Liver (tissue), 9 donors: ENCODE measurements around the gene HOXD8. TPM values are rescaled to one million over a fixed set of nuclear protein-coding genes. Genes with fewer than 3 reads are reported as not detected.

Experiments
- DNase-seq: peaks from one replicate; pipeline ENCODE4 v3.0.0-alpha.2; 2017; ENCODE audit warnings: low spot score
- H3K27ac ChIP-seq, 2 donors: one replicate each; pipeline ENCODE4 v1.7.0; 2013; ENCODE audit warnings: inconsistent platforms in 2 of 2, low read length in 2 of 2, control low read depth in 1 of 2, low read depth in 1 of 2, mild to moderate bottlenecking in 1 of 2
- H3K27me3 ChIP-seq, 4 donors: one replicate each; pipeline versions ENCODE4 v1.6.1 to v1.7.0; 2013; ENCODE audit warnings: low read length in 3 of 4, inconsistent platforms in 1 of 4, mild to moderate bottlenecking in 1 of 4, moderate library complexity in 1 of 4; ENCODE audit not compliant: control insufficient read depth in 4 of 4, insufficient read depth in 4 of 4
- H3K36me3 ChIP-seq, 4 donors: one replicate each; pipeline versions ENCODE4 v1.6.1 to v1.7.0; 2013; ENCODE audit warnings: low read length in 3 of 4, mild to moderate bottlenecking in 3 of 4, low read depth in 1 of 4, moderate library complexity in 1 of 4; ENCODE audit not compliant: control insufficient read depth in 4 of 4, insufficient read depth in 3 of 4
- H3K4me1 ChIP-seq, 4 donors: one replicate each; pipeline versions ENCODE4 v1.6.1 to v1.7.0; 2013; ENCODE audit warnings: low read length in 3 of 4, mild to moderate bottlenecking in 3 of 4, moderate library complexity in 1 of 4; ENCODE audit not compliant: control insufficient read depth in 4 of 4, insufficient read depth in 4 of 4
- H3K4me3 ChIP-seq, 3 donors: one replicate each; pipeline versions ENCODE4 v1.6.1 to v1.7.0; 2013; ENCODE audit warnings: low read length in 3 of 3, control low read depth in 1 of 3, low read depth in 1 of 3, mild to moderate bottlenecking in 1 of 3
- H3K9ac ChIP-seq, 2 donors: one replicate each; pipeline ENCODE4 v1.7.0; 2013; ENCODE audit warnings: low read length in 2 of 2, mild to moderate bottlenecking in 2 of 2, moderate library complexity in 2 of 2, control low read depth in 1 of 2, low read depth in 1 of 2
- H3K9me3 ChIP-seq, 4 donors: one replicate each; pipeline versions ENCODE4 v1.6.1 to v1.7.0; 2013; ENCODE audit warnings: low read length in 3 of 4; ENCODE audit not compliant: control insufficient read depth in 4 of 4
- EGR1 ChIP-seq, 2 donors: IDR thresholded peaks; 2 replicates each; pipeline ENCODE4 v1.6.1; 2016 to 2018; ENCODE audit warnings: antibody characterized with exemption in 2 of 2, low read depth in 2 of 2
- FOXA1 ChIP-seq: IDR thresholded peaks from 2 replicates; pipeline ENCODE4 v1.6.1; 2016; ENCODE audit warnings: antibody characterized with exemption
- GABPA ChIP-seq, 2 donors: IDR thresholded peaks in 1 of 2; conservative IDR thresholded peaks in 1 of 2; 2 replicates each; pipeline ENCODE4 v1.6.1; 2016; ENCODE audit warnings: antibody characterized with exemption in 2 of 2, mild to moderate bottlenecking in 1 of 2, moderate library complexity in 1 of 2
- HNF4A ChIP-seq, 2 donors: conservative IDR thresholded peaks; 2 replicates each; pipeline ENCODE4 v1.6.1; 2016; ENCODE audit warnings: antibody characterized with exemption in 2 of 2, mild to moderate bottlenecking in 2 of 2
- JUND ChIP-seq, 2 donors: IDR thresholded peaks; 2 replicates each; pipeline ENCODE4 v1.6.1; 2016; ENCODE audit warnings: antibody characterized with exemption in 2 of 2
- NR2F2 ChIP-seq: IDR thresholded peaks from 2 replicates; pipeline ENCODE4 v1.6.1; 2016; ENCODE audit warnings: antibody characterized with exemption
- RAD21 ChIP-seq, 2 donors: IDR thresholded peaks; 2 replicates each; pipeline ENCODE4 v1.6.1; 2016; ENCODE audit warnings: antibody characterized with exemption in 2 of 2, mild to moderate bottlenecking in 2 of 2
- SP1 ChIP-seq: IDR thresholded peaks from 2 replicates; pipeline ENCODE4 v1.6.1; 2018; ENCODE audit warnings: antibody characterized with exemption, mild to moderate bottlenecking
- WGBS: extraction: QIAGEN DNeasy Blood & Tissue Kit; methylation state at CpG from one replicate; pipeline ENCODE4 v1.1.7; 2013; 5-methylcytosine and 5-hydroxymethylcytosine counted together
- polyA plus RNA-seq, 2 donors: library from polyadenylated mRNA; stranded (reverse) in 1 of 2; unstranded in 1 of 2; fragments of 200-250 nt in 1 of 2; fragments of >200 nt in 1 of 2; fragmentation: Nextera tagmentation in 1 of 2; extraction: Ambion mirVana in 1 of 2; gene quantifications; one replicate each; pipeline versions ENCODE4 v1.2.1 to v1.2.3, GENCODE V29; 2013 to 2015
- total RNA-seq, 2 donors: library from RNA; depleted of rRNA; stranded (reverse); fragments of >200 nt; gene quantifications; one replicate each; pipeline ENCODE4 v1.2.3, GENCODE V29; 2014
- TF ChIP-seq, protein P1 (sequence below): IDR thresholded peaks from 2 replicates; pipeline ENCODE4 v1.6.1; 2016; ENCODE audit warnings: antibody characterized with exemption, mild to moderate bottlenecking
- TF ChIP-seq, protein P2 (sequence below): IDR thresholded peaks from 2 replicates; pipeline ENCODE4 v1.6.1; 2016; ENCODE audit warnings: antibody characterized with exemption
- TF ChIP-seq, protein P3 (sequence below): IDR thresholded peaks from 2 replicates; pipeline ENCODE4 v1.6.1; 2016; ENCODE audit warnings: antibody characterized with exemption
- donor health status: healthy.
- donor health status: healthy.
- donor health status: healthy.
- donor health status: healthy.
- donor health status: healthy.

Gene HOXD8
- total and polyA plus RNA-seq, 4 donors = 0.06 to 0.19 (median 0.08) TPM; not detected in 1

DNA sequence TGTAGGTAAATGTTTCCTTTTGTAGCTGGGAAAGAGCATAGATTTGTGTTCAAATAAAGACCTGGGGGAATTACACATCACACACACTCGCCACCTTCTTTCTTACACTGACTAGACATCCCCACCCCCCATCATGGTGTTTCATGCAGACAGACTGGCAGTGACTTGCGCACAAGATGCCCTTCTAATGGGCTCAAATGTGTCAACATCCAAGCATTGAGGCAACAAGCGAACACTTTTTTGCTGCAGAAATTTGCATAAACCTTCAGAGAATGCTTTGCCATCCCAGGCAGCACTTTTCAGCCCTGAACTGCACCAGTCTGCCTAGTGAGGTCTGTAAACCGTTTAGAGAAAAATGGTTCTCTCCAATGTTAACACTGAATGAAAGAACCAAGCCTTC is 4.5 kb downstream of the HOXD8 start:
- Histone ChIP-seq H3K27me3 (peaks cover 10 to 64% (median 24%) of the 10 kb centered on the region in 4 donors), H3K9me3 (peaks cover 0 to 11% (median 0%) of the 10 kb centered on the region in 4 donors), H3K27ac (no peak overlapping the region), H3K4me3 (no peak overlapping the region), H3K36me3 (no peaks in the 10 kb centered on the region), H3K9ac (no peak overlapping the region), H3K4me1 (peaks cover 4 to 22% (median 11%) of the 10 kb centered on the region in 4 donors)
- TF ChIP-seq HNF4A (conservative IDR thresholded peaks at IDR 0.05) (no peak), NR2F2 (no peak), SP1 (no peak), RAD21 (IDR thresholded peaks at IDR 0.05) (no peak), GABPA (IDR thresholded peaks at IDR 0.05 in 1 of 2, conservative IDR thresholded peaks at IDR 0.05 in 1 of 2) (no peak), EGR1 (IDR thresholded peaks at IDR 0.05; ENCODE audit: low read depth in 2 of 2) (no peak), JUND (IDR thresholded peaks at IDR 0.05) (no peak), FOXA1 (no peak)
- TF ChIP-seq, protein P1, sequence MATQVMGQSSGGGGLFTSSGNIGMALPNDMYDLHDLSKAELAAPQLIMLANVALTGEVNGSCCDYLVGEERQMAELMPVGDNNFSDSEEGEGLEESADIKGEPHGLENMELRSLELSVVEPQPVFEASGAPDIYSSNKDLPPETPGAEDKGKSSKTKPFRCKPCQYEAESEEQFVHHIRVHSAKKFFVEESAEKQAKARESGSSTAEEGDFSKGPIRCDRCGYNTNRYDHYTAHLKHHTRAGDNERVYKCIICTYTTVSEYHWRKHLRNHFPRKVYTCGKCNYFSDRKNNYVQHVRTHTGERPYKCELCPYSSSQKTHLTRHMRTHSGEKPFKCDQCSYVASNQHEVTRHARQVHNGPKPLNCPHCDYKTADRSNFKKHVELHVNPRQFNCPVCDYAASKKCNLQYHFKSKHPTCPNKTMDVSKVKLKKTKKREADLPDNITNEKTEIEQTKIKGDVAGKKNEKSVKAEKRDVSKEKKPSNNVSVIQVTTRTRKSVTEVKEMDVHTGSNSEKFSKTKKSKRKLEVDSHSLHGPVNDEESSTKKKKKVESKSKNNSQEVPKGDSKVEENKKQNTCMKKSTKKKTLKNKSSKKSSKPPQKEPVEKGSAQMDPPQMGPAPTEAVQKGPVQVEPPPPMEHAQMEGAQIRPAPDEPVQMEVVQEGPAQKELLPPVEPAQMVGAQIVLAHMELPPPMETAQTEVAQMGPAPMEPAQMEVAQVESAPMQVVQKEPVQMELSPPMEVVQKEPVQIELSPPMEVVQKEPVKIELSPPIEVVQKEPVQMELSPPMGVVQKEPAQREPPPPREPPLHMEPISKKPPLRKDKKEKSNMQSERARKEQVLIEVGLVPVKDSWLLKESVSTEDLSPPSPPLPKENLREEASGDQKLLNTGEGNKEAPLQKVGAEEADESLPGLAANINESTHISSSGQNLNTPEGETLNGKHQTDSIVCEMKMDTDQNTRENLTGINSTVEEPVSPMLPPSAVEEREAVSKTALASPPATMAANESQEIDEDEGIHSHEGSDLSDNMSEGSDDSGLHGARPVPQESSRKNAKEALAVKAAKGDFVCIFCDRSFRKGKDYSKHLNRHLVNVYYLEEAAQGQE = no peak
- TF ChIP-seq, protein P2, sequence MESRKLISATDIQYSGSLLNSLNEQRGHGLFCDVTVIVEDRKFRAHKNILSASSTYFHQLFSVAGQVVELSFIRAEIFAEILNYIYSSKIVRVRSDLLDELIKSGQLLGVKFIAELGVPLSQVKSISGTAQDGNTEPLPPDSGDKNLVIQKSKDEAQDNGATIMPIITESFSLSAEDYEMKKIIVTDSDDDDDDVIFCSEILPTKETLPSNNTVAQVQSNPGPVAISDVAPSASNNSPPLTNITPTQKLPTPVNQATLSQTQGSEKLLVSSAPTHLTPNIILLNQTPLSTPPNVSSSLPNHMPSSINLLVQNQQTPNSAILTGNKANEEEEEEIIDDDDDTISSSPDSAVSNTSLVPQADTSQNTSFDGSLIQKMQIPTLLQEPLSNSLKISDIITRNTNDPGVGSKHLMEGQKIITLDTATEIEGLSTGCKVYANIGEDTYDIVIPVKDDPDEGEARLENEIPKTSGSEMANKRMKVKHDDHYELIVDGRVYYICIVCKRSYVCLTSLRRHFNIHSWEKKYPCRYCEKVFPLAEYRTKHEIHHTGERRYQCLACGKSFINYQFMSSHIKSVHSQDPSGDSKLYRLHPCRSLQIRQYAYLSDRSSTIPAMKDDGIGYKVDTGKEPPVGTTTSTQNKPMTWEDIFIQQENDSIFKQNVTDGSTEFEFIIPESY = no peak
- TF ChIP-seq, protein P3, sequence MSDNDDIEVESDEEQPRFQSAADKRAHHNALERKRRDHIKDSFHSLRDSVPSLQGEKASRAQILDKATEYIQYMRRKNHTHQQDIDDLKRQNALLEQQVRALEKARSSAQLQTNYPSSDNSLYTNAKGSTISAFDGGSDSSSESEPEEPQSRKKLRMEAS = no peak
- no peak for DNase-seq
- WGBS = 20% methylated on average over 4 of the region's 4 CpGs

DNA sequence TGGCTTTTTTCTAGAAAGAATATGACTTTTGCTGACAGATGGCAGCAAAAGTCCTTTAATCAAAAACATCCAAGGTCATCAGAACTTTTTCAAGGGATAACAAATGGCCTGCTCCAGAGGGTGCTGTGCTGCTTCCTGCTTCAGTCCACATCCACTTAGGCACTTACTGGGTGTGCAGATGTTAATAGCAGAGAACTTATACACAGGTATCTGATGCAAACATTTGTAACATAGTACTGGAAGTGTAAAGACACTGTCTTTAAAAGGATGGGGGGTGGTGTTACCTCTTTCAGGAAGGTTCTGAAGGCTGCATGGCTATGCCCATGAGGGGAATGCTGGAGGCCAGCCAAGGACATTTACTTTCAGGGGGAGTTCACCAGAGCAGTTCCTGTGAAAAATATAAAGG is 5.5 kb downstream of the HOXD8 start:
- H3K4me1 ChIP-seq = peaks cover 5 to 19% (median 10%) of the 10 kb centered on the region in 4 donors
- no peaks in the 10 kb centered on the region for H3K36me3 ChIP-seq
- DNase-seq = no peak
- peaks cover 0 to 11% (median 0%) of the 10 kb centered on the region in 4 donors for H3K9me3 ChIP-seq
- H3K27me3 ChIP-seq = peaks cover 12 to 64% (median 27%) of the 10 kb centered on the region in 4 donors
- no peak for TF ChIP-seq JUND (IDR thresholded peaks at IDR 0.05)
- TF ChIP-seq NR2F2 = no peak
- no peak for TF ChIP-seq GABPA (IDR thresholded peaks at IDR 0.05 in 1 of 2, conservative IDR thresholded peaks at IDR 0.05 in 1 of 2)
- TF ChIP-seq, protein P2 = no peak
- peak in 1 of 2 donors; percentile 9 for TF ChIP-seq RAD21 (IDR thresholded peaks at IDR 0.05)
- H3K27ac ChIP-seq = no peak overlapping the region
- H3K9ac ChIP-seq = no peak overlapping the region
- H3K4me3 ChIP-seq = no peak overlapping the region
